ENCODE data around the gene PIH1D1.

PIH1D1 gene

GRCh38 chr19:49438261-49438660 lies 13.4 kb downstream of the PIH1D1 start (continued):
- no peak for TF ChIP-seq ZNF513 (tag by site-specific recombination; IDR thresholded peaks at IDR 0.05)
- no peak for TF ChIP-seq ZNF112 (tag by site-specific recombination; IDR thresholded peaks at IDR 0.05)
- no peak for TF ChIP-seq ZXDB (tag by site-specific recombination; IDR thresholded peaks at IDR 0.05)
- TF ChIP-seq ZSCAN5A (tag by site-specific recombination; IDR thresholded peaks at IDR 0.05): no peak
- peak; percentile 32 for TF ChIP-seq ZNF366 (tag by site-specific recombination; conservative IDR thresholded peaks at IDR 0.05)
- TF ChIP-seq ZNF510 (tag by site-specific recombination; IDR thresholded peaks at IDR 0.05; ENCODE audit: insufficient replicate concordance): no peak

GRCh38 chr19:49437231-49437630 lies 14.4 kb downstream of the PIH1D1 start:
- no peak overlapping the region for H3K4me3 ChIP-seq (ENCODE audit: low read depth, low read length)
- ChIA-PET POLR2A (no interaction called here), CTCF (no interaction called here)
- no peak overlapping the region for H3K27ac ChIP-seq (ENCODE audit: extremely low read depth, low read depth, low read length)
- peaks cover 4% of the 10 kb centered on the region for H3K4me1 ChIP-seq (ENCODE audit: control insufficient read depth, insufficient read depth, low read length)
- H3K9me3 ChIP-seq (ENCODE audit: control insufficient read depth, insufficient read depth, low read depth, low read length): no peaks in the 10 kb centered on the region
- no peak for TF ChIP-seq ZNF391 (tag by site-specific recombination; IDR thresholded peaks at IDR 0.05; ENCODE audit: borderline replicate concordance, low read depth)
- TF ChIP-seq ZSCAN23 (tag by site-specific recombination; IDR thresholded peaks at IDR 0.05): no peak
- TF ChIP-seq ZNF785 (tag by site-specific recombination; IDR thresholded peaks at IDR 0.05): no peak
- TF ChIP-seq SP7 (tag by site-specific recombination; IDR thresholded peaks at IDR 0.05): no peak
- TF ChIP-seq ZNF140 (tag by site-specific recombination; IDR thresholded peaks at IDR 0.05): no peak
- TF ChIP-seq ZNF449 (tag by site-specific recombination; IDR thresholded peaks at IDR 0.05): no peak
- TF ChIP-seq GLI2 (tag by site-specific recombination; IDR thresholded peaks at IDR 0.05; ENCODE audit: borderline replicate concordance, low read depth): no peak
- TF ChIP-seq PATZ1 (tag by site-specific recombination; IDR thresholded peaks at IDR 0.05): no peak
- no peaks in the 10 kb centered on the region for H3K36me3 ChIP-seq (ENCODE audit: control insufficient read depth in 2 of 2, insufficient read depth in 1 of 2, low read length in 2 of 2)

- Histone ChIP-seq H3K27ac (ENCODE audit: extremely low read depth, low read depth, low read length) (no peak overlapping the region), H3K9me3 (ENCODE audit: control insufficient read depth, insufficient read depth, low read depth, low read length) (no peaks in the 10 kb centered on the region), H3K4me3 (ENCODE audit: low read depth, low read length) (no peak overlapping the region), H3K4me1 (ENCODE audit: control insufficient read depth, insufficient read depth, low read length) (no peaks in the 10 kb centered on the region), H3K36me3 (ENCODE audit: control insufficient read depth in 2 of 2, insufficient read depth in 1 of 2, low read length in 2 of 2) (no peaks in the 10 kb centered on the region)
- ChIA-PET CTCF (interaction anchor here (0.6 to 1.2 kb wide), 4 partner anchors 9 to 45 kb away, joined by 3 to 4 read pairs (median 3); no protein-coding TSS in a partner anchor), POLR2A (interaction anchor here (0.7 to 1.3 kb wide), 4 partner anchors 9 to 75 kb away, joined by 3 to 4 read pairs (median 3); partner anchors contain the start of genes ALDH16A1 and GFY)
- TF ChIP-seq SP2 (tag by site-specific recombination; IDR thresholded peaks at IDR 0.05): peak; percentile 36; the same call in 1 of the 2 replicates
- TF ChIP-seq ZNF416 (tag by site-specific recombination; IDR thresholded peaks at IDR 0.05): no peak
- peak; percentile 77; the same call in 1 of the 2 replicates for TF ChIP-seq ATF2 (tag by site-specific recombination; IDR thresholded peaks at IDR 0.05; ENCODE audit: low read depth)
- peak; percentile 69 for TF ChIP-seq KLF1 (tag by site-specific recombination; IDR thresholded peaks at IDR 0.05)
- no peak for TF ChIP-seq ZNF585B (tag by site-specific recombination; IDR thresholded peaks at IDR 0.05)
- no peak for TF ChIP-seq ZNF692 (tag by site-specific recombination; IDR thresholded peaks at IDR 0.05)
- peak; percentile 30; the same call in 1 of the 2 replicates for TF ChIP-seq KLF9 (tag by site-specific recombination; IDR thresholded peaks at IDR 0.05; ENCODE audit: low read depth)
- TF ChIP-seq ZNF747 (tag by site-specific recombination; IDR thresholded peaks at IDR 0.05): no peak
- TF ChIP-seq KLF8 (tag by site-specific recombination; IDR thresholded peaks at IDR 0.05): peak; percentile 73; the same call in 1 of the 2 replicates
- TF ChIP-seq ZNF629 (tag by site-specific recombination; IDR thresholded peaks at IDR 0.05): 0 out of 2 replicates have a peak, but pooled peaks have one; percentile 38
These were observed 15.1 kb downstream of the PIH1D1 start for GRCh38 chr19:49436381-49437017.
